NCI-H460 (cell line): ENCODE results near the gene DGLUCY. TPM values are rescaled to one million over a fixed set of nuclear protein-coding genes. Genes with fewer than 3 reads are reported as not detected.
A peak's percentile ranks its signal among the peaks of the same experiment; 100 is the strongest.
"Not testable (repeated sequence)": the region's sequence is repeated elsewhere in the genome, so short reads cannot be mapped to it uniquely, and the experiment has no call there.

Source experiments
- DNase-seq: peaks from one replicate; pipeline ENCODE4 v3.0.0-alpha.2; 2016; ENCODE audit warnings: low read depth; ENCODE audit errors: extremely low read depth
- total RNA-seq: library from RNA; depleted of rRNA; stranded (reverse); fragments of >200 nt; shearing (Covaris generic); gene quantifications from 2 replicates; pipeline ENCODE4 v1.2.3, GENCODE V29; 2014

Gene DGLUCY
- total RNA-seq, 1 experiment from 2014 or later = 8.3 TPM

GRCh38 chr14:91108941-91109611, 4.8 kb upstream of the DGLUCY start:
- no peak for DNase-seq

DNA sequence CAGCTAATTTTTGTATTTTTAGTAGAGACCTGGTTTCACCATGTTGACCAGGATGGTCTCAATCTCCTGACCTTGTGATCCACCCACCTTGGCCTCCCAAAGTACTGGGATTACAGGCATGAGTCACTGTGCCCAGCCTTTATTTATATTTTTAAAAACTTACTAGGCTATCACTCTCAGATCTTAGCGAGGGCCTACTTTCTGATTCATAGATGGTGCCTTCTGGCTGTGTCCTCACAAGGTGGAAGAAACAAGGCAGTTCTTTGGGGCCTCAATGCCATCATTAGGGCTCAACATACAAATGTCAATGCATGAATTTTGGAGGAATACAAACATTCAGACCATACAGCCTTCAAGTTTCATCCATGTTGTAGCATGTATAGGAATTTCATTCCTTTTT, 2.4 kb upstream of the DGLUCY start:
- no peak for DNase-seq

DNA sequence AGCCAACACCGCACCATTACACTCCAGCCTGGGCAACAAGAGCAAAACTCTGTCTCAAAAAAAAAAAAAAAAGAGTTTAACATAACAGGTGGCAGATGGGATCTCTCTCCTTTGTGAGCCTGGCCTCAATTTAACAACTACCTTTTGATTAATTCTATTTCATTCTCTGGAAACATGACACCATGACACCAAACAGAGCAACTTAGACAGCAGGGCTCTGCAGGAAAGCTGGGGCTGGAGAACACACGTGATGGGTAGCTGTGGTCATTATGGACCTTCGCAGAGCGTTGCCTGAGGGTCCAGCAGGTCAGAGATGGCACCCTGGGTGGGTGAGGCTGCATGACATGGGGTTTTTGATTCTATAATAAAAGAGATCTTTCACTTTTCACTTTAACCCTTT, 1.7 kb upstream of the DGLUCY start:
- no peak for DNase-seq

- peak; percentile 23 for DNase-seq
Measured at GRCh38 chr14:91114079-91115065, 499 bp downstream of the DGLUCY start.

DNA sequence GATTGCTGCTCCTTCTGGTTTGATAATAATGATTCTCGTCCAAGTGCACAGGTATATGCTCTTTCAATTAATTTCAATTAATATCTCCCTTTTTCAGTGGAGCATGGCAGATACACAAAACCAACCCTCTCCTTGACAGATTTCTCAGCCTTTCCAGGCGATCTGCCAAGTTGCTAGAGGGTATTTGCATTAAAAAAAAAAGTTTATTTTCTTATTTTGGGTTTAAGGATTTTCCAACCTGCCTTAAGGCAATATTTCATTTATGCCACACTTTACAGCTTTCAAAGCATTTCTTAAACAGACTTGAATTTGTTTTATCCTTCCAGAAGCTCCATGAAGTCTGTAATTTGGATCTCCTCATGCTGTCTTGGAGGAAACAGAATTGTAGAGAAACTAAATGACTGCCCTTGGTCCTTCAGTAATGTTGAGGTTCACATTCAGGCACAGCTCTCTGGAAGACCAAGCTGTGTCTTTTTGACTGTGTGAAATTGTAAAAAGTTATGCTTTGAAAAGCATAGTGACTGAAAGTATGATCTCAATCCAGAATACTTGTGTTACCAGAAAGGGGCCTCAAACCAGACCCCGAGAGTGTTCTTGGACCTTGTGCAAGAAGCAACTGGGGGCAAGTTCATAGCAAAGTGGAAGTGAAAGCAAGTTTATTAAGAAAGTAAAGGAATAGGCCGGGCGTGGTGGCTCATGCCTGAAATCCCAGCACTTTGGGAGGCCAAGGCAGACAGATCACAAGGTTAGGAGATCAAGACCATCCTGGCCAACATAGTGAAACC, 2.3 kb downstream of the DGLUCY start:
- no peak for DNase-seq

- DNase-seq = no peak
Measured at GRCh38 chr14:91116913-91117588, 3.2 kb downstream of the DGLUCY start.

GRCh38 chr14:91117960-91118359, 4.1 kb downstream of the DGLUCY start:
- DNase-seq = no peak

DNA sequence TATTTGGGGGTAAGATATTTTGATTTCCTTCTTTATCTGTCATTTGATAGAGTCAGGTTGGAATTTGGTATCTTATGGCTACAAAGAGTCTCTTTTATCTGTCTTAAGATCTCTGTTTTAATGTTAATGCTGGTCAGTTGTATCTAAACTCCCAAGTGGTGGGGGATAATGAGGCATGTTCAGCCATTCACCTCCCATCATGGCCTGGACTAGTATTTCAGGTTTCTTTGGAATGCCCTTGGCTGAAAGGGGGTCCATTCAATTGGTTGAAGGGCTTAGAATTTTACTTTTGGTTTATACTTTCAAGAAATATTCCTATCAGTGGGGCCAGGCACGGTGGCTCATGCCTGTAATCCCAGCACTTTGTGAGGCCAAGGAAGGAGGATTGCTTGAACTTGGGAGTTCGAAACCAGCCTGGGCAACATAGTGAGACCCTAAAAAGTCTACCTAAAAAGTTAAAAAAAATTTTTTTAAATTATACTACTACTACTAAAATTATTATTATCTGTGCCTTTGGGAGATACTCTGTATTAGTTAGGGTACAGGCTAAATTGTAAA, 4.7 kb downstream of the DGLUCY start:
- DNase-seq = no peak

DNA sequence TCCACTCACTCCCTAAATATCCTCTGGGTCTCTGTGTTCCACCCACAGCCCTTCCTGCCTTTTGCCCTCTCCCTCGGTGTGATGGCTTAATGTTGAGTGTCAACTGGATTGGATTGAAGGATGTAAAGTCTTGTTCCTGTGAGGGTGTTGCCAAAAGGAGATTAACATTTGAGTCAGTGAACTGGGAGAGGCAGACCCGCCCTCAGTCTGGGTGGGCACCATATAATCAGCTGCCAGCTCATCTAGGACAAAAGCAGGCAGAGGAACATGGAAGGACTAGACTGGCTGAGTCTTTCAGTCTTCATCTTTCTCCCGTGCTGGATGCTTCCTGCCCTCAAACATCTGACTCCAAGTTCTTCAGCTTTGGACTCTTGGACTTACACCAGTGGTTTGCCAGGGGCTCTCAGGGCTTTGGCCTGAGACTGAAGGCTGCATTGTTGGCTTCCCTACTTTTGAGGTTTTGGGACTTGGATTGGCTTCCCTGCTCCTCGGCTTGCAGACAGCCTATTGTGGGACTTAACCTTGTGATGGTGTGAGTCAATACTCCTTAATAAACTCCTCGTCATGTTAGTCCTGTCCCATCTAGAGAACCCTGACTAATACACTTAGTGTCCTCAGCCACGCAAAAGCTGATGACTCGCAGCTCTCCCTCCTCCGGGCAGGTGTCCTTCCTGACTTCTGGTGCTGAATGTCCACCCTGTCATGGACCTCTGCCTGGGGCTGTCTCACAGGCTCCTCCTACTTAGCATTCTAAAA, 5.9 kb downstream of the DGLUCY start:
- no peak for DNase-seq

- DNase-seq = no peak
Measured at GRCh38 chr14:91123201-91123600, 9.3 kb downstream of the DGLUCY start.

GRCh38 chr14:91124406-91125270, 10.8 kb downstream of the DGLUCY start:
- not testable (repeated sequence) for DNase-seq

- no peak for DNase-seq
Measured at GRCh38 chr14:91125271-91125660, 11.4 kb downstream of the DGLUCY start.

- DNase-seq = no peak
Measured at GRCh38 chr14:91125801-91126200, 11.9 kb downstream of the DGLUCY start.

- no peak for DNase-seq
Measured at GRCh38 chr14:91126761-91127160, 12.9 kb downstream of the DGLUCY start.

DNA sequence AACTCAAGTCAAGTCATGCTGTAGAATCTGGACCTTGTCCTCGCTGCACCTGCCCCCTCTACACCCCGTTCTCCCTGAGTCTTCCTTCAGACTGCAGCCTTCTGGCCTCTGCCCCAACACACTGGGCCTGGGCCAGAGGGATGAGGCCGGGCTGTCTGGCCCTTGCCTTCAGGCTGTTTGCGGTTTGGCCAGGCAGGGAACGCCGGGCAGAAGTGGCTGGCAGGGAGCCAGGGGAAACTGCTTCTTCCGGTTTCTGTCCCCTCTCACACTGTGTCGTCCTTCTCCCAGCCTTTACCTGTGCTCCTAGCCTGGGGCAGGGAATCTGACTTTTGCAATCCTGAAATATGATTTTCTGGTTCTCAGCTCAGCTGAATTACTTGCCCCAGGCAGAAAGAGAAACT, 13.5 kb downstream of the DGLUCY start:
- no peak for DNase-seq

- no peak for DNase-seq
Measured at GRCh38 chr14:91127924-91128323, 14.1 kb downstream of the DGLUCY start.

DNA sequence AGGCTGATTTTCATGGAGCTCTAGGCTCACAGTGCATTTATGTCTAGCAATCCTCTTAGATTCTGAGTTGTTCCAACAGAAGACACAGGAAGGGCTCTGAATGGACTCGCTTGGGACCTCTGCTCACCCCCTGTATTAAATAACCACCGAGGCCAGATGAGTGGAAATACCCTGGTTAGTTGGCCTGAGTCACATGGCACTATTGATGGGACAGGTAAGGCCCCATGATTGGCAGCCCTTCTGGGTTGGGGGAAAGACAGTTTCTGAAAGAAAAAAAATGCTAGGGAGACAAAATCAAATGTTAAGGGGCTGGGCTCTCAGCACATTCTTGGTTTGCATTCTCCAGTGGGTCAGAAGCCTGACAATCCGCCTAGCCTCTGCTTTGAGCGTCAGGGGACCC, 14.8 kb downstream of the DGLUCY start:
- DNase-seq = no peak

- no peak for DNase-seq
Measured at GRCh38 chr14:91129261-91129660, 15.4 kb downstream of the DGLUCY start.

DNA sequence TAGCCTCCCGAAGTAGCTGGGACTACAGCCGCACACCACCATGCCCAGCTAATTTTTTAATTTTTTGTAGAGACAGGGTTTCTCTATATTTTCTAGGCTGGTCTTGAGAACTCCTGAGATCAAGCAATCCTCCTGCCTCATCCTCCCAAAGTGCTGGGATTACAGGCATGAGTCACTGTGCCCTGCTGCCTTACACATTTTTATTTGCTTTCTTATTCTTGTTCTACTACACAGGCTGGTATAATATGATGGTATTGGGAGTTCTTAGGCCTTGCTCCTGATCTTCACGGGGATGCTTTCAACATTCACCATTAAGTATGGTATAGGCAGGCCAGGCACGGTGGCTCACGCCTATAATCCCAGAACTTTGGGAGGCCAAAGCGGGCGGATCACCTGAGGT, 21.2 kb downstream of the DGLUCY start:
- DNase-seq = no peak
